Lung (tissue), 12 donors: ENCODE measurements around the gene PTPN3. TPM values are rescaled to one million over a fixed set of nuclear protein-coding genes. Genes with fewer than 3 reads are reported as not detected.

Experiments
- ATAC-seq: fragments of 200-7000 bp; cut with Tn5 transposase; one replicate; pipeline ENCODE4 v1.9.1; 2020; ENCODE audit warnings: moderate number of reproducible peaks; ENCODE audit not compliant: insufficient read depth, low FRiP score
- DNase-seq, 3 donors: peaks; one replicate each; pipeline ENCODE4 v3.0.0-alpha.2; 2013 to 2017
- H3K27ac ChIP-seq, 2 donors: one replicate each; pipeline ENCODE4 v1.5.1; 2013; ENCODE audit warnings: mild to moderate bottlenecking in 2 of 2, moderate library complexity in 2 of 2, control low read depth in 1 of 2, inconsistent platforms in 1 of 2, low read depth in 1 of 2, low read length in 1 of 2
- H3K27me3 ChIP-seq, 3 donors: one replicate each; pipeline ENCODE4 v1.5.1; 2013; ENCODE audit warnings: low read length in 2 of 3; ENCODE audit not compliant: control insufficient read depth in 3 of 3, insufficient read depth in 3 of 3
- H3K36me3 ChIP-seq, 4 donors: one replicate each; pipeline ENCODE4 v1.5.1; 2013; ENCODE audit warnings: low read length in 4 of 4, mild to moderate bottlenecking in 1 of 4, moderate library complexity in 1 of 4; ENCODE audit not compliant: control insufficient read depth in 4 of 4, insufficient read depth in 4 of 4
- H3K4me1 ChIP-seq, 5 donors: one replicate each; pipeline ENCODE4 v1.5.1; 2013; ENCODE audit warnings: low read length in 5 of 5, mild to moderate bottlenecking in 2 of 5, moderate library complexity in 1 of 5; ENCODE audit not compliant: control insufficient read depth in 5 of 5, insufficient read depth in 5 of 5
- H3K4me3 ChIP-seq: one replicate; pipeline ENCODE4 v1.5.1; 2013; ENCODE audit warnings: mild to moderate bottlenecking, control low read depth, moderate library complexity
- H3K9ac ChIP-seq, 2 donors: one replicate each; pipeline ENCODE4 v1.5.1; 2013; ENCODE audit warnings: low read length in 2 of 2, control low read depth in 1 of 2; ENCODE audit not compliant: insufficient read depth in 1 of 2
- H3K9me3 ChIP-seq, 4 donors: one replicate each; pipeline ENCODE4 v1.5.1; 2013; ENCODE audit warnings: low read length in 3 of 4, mild to moderate bottlenecking in 1 of 4, moderate library complexity in 1 of 4; ENCODE audit not compliant: control insufficient read depth in 4 of 4, insufficient read depth in 3 of 4
- WGBS, 2 donors: extraction: QIAGEN DNeasy Blood & Tissue Kit; methylation state at CpG; one replicate each; pipeline ENCODE4 v1.1.7; 2013; 5-methylcytosine and 5-hydroxymethylcytosine counted together
- polyA plus RNA-seq, 2 donors: library from polyadenylated mRNA; stranded (reverse); fragments of 200-250 nt; gene quantifications; one replicate each; pipeline ENCODE4 v1.2.1, GENCODE V29; 2013
- total RNA-seq, 2 donors: library from RNA; depleted of rRNA in 1 of 2; stranded (reverse); fragments of >200 nt in 1 of 2; gene quantifications; one replicate each; pipeline ENCODE4 v1.2.1, GENCODE V29; 2014 to 2021
- TF ChIP-seq, protein P1 (sequence below): IDR thresholded peaks from 2 replicates; pipeline ENCODE4 v1.5.1; 2012; ENCODE audit warnings: mild to moderate bottlenecking; ENCODE audit errors: control extremely low read depth, extremely low read depth
- donor health status: control.
- donor health status: control.
- donor health status: Bipolar disorder and iron deficiency.
- donor health status: healthy.
- donor health status: DM: yes; HTN: yes; CAD: no.

PTPN3 gene
- total and polyA plus RNA-seq, 4 donors, result 5.7 to 16.9 (median 11.2) TPM

- H3K27me3 ChIP-seq, result no peaks in the 10 kb centered on the region
- TF ChIP-seq, protein P1, sequence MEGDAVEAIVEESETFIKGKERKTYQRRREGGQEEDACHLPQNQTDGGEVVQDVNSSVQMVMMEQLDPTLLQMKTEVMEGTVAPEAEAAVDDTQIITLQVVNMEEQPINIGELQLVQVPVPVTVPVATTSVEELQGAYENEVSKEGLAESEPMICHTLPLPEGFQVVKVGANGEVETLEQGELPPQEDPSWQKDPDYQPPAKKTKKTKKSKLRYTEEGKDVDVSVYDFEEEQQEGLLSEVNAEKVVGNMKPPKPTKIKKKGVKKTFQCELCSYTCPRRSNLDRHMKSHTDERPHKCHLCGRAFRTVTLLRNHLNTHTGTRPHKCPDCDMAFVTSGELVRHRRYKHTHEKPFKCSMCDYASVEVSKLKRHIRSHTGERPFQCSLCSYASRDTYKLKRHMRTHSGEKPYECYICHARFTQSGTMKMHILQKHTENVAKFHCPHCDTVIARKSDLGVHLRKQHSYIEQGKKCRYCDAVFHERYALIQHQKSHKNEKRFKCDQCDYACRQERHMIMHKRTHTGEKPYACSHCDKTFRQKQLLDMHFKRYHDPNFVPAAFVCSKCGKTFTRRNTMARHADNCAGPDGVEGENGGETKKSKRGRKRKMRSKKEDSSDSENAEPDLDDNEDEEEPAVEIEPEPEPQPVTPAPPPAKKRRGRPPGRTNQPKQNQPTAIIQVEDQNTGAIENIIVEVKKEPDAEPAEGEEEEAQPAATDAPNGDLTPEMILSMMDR, result no peak
- no peak overlapping the region for H3K9ac ChIP-seq
- WGBS, 2 donors, result 79 to 87% methylated on average over 5 of the region's 5 CpGs
- DNase-seq, result no peak
- H3K4me3 ChIP-seq, result no peak overlapping the region
- ATAC-seq, result no peak
- peaks cover 0 to 18% (median 4%) of the 10 kb centered on the region in 5 donors for H3K4me1 ChIP-seq
- H3K9me3 ChIP-seq, result no peaks in the 10 kb centered on the region
- no peaks in the 10 kb centered on the region for H3K36me3 ChIP-seq
- H3K27ac ChIP-seq, result no peak overlapping the region
Observed at GRCh38 chr9:109468927-109469326, 29.2 kb downstream of the PTPN3 start.

- DNase-seq (no peak), ATAC-seq (no peak)
- H3K27ac ChIP-seq, result no peak overlapping the region
- no peaks in the 10 kb centered on the region for H3K36me3 ChIP-seq
- H3K9ac ChIP-seq, result no peak overlapping the region
- peaks cover 0 to 16% (median 3%) of the 10 kb centered on the region in 5 donors for H3K4me1 ChIP-seq
- no peaks in the 10 kb centered on the region for H3K27me3 ChIP-seq
- WGBS, 2 donors, result 27 to 41% methylated on average over 2 of the region's 2 CpGs
- H3K4me3 ChIP-seq, result no peak overlapping the region
- TF ChIP-seq, protein P1, result no peak
- no peaks in the 10 kb centered on the region for H3K9me3 ChIP-seq
Observed at GRCh38 chr9:109467936-109468335, 30.2 kb downstream of the PTPN3 start.

DNA sequence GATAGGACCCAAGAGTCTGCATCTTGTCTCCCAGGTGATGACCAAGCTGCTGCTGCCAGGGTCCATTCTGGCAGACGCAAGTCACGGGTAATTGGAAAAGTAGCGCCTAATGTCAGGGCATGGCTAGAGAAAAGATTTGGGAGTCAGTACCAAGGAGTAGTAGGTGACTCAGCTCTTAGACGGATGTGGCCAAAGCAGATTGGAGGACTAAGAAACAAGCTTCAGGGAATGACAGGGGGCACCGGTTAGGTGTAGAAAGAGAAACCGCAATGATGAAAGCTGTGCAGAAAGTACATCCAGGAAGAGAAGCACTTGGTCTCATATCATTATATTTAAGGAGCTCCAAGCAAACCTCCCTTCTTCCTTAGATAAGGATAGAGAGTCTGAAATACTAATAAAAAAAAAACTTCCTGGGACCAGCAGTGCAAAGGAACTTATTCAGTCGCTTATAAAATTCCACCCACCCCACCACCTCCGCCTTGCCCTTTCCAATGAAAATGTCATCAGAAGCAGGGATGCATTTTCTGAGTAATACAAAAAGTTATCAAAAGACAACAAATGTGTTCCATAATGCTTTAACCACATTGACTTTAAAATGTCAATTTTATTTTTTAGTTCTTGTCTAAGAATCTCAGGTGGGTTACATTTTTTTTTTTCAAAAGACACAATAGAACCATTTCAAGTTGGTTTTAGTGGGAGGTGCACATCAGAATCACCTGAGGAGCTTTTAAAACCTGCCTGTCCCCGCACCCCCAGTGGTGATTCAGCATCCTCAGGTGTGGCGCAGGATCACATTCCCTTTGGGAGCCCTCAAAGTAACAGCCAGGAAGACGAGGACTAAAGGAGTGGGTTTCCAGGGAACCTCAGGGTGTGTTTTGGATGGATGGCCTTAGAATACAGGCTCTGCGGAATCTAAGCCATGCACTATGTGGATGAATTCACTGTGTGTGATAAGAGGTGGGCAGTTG, 31.2 kb downstream of the PTPN3 start:
- no peaks in the 10 kb centered on the region for H3K9me3 ChIP-seq
- DNase-seq, result no peak
- H3K27me3 ChIP-seq, result no peaks in the 10 kb centered on the region
- no peak overlapping the region for H3K27ac ChIP-seq
- 85 to 89% methylated on average over 12 of the region's 12 CpGs for WGBS, 2 donors
- H3K4me1 ChIP-seq, result peaks cover 0 to 9% (median 3%) of the 10 kb centered on the region in 5 donors
- TF ChIP-seq, protein P1, result no peak
- H3K36me3 ChIP-seq, result peaks cover 0 to 2% (median 0%) of the 10 kb centered on the region in 4 donors
- no peak overlapping the region for H3K4me3 ChIP-seq
- ATAC-seq, result no peak
- H3K9ac ChIP-seq, result no peak overlapping the region
